Measurements from ENCODE around the gene RAD51B.

- TF ChIP-seq POLR2A (IDR thresholded peaks at IDR 0.05) = no peak
- no peak for TF ChIP-seq CTCF (IDR thresholded peaks at IDR 0.05)
- TF ChIP-seq EP300 (IDR thresholded peaks at IDR 0.05) = no peak
These were observed 538.2 kb downstream of the RAD51B start for GRCh38 chr14:68357777-68358176.
